HepG2 (cell line): Measurements from ENCODE around the gene F8. TPM values are rescaled to one million over a fixed set of nuclear protein-coding genes. Genes with fewer than 3 reads are reported as not detected.

Source experiments
- ATAC-seq: fragments of 200-7000 bp; cut with Tn5 transposase; 3 replicates; pipeline ENCODE4 v1.9.1; 2020; ENCODE audit warnings: mild to moderate bottlenecking, moderate library complexity
- BruUV-seq: library from RNA; stranded (reverse); fragments of 400-500 nt; replicated peaks from 2 replicates; lab custom pipeline; 2021; lab: Mats Ljungman, UMichigan
- CTCF ChIA-PET: fragments of 300-600 bp; formaldehyde crosslinking; extraction: SDS; loops from one replicate; lab custom pipeline; 2021; ENCODE audit warnings: low total read pairs, inconsistent platforms, low intra/inter-chr PET ratio; lab: Yijun Ruan, JAX
- POLR2A ChIA-PET: fragments of 350-600 bp; sonication (Branson Sonifier 250); formaldehyde crosslinking; loops from one replicate; lab custom pipeline; 2020; ENCODE audit warnings: antibody characterized with exemption, inconsistent platforms; lab: Yijun Ruan, JAX
- DNase-seq: peaks from one replicate; pipeline ENCODE4 v3.0.0-alpha.2; 2015; ENCODE audit warnings: low spot score
- FAIRE-seq: peaks from 3 replicates; lab custom pipeline; 2011; peaks lifted over from hg19 to GRCh38; lab: Jason Lieb, UNC
- H2AFZ ChIP-seq: one replicate; pipeline ENCODE4 v1.6.1; 2011; ENCODE audit warnings: low read length, inconsistent platforms
- H3K27ac ChIP-seq: fragments of 300-600 bp; 3 replicates; pipeline ENCODE4 v1.8.0; 2011; ENCODE audit warnings: mixed run types, mild to moderate bottlenecking, mixed read lengths, low read length, inconsistent platforms; ENCODE audit not compliant: insufficient read depth; ENCODE audit errors: extremely low read length
- H3K27me3 ChIP-seq, 2 experiments: fragments of 200-600 bp in 1 of 2; 2 replicates in 1 of 2; 3 replicates in 1 of 2; pipeline versions ENCODE4 v1.6.0 to v1.8.0; 2011; ENCODE audit warnings: low read length in 2 of 2, mild to moderate bottlenecking in 2 of 2, moderate library complexity in 2 of 2, inconsistent platforms in 1 of 2; ENCODE audit not compliant: insufficient read depth in 2 of 2, control insufficient read depth in 1 of 2
- H3K36me3 ChIP-seq, 2 experiments: fragments of 200-600 bp in 1 of 2; replicated peaks in 1 of 2; 2 replicates in 1 of 2; 3 replicates in 1 of 2; pipeline versions ENCODE4 v1.5.1 to v1.8.0; 2011; ENCODE audit warnings: low read length in 2 of 2, inconsistent platforms in 1 of 2; ENCODE audit not compliant: insufficient read depth in 2 of 2, control insufficient read depth in 1 of 2
- H3K4me1 ChIP-seq: 2 replicates; pipeline ENCODE4 v1.5.1; 2012; ENCODE audit warnings: low read length, inconsistent platforms; ENCODE audit not compliant: insufficient read depth
- H3K4me2 ChIP-seq: 2 replicates; pipeline ENCODE4 v1.6.0; 2011; ENCODE audit warnings: low read depth, low read length, inconsistent platforms
- H3K4me3 ChIP-seq, 3 experiments: fragments of 200-600 bp in 1 of 3; sonication (generic), shearing (Covaris generic) in 1 of 3; replicated peaks in 1 of 3; 2 replicates each; pipeline ENCODE4 v1.5.1; 2011 to 2016; ENCODE audit warnings: low read length in 3 of 3, inconsistent platforms in 2 of 3, low read depth in 2 of 3, mild to moderate bottlenecking in 2 of 3, control low read depth in 1 of 3, mixed read lengths in 1 of 3; ENCODE audit not compliant: insufficient read depth in 1 of 3
- H3K79me2 ChIP-seq: one replicate; pipeline ENCODE4 v1.6.1; 2011; ENCODE audit warnings: low read length, inconsistent platforms; ENCODE audit not compliant: insufficient read depth
- H3K9ac ChIP-seq: 2 replicates; pipeline ENCODE4 v1.6.0; 2011; ENCODE audit warnings: mild to moderate bottlenecking, low read depth, low read length, inconsistent platforms; ENCODE audit not compliant: insufficient read depth
- H3K9me3 ChIP-seq: 2 replicates; pipeline ENCODE4 v1.5.1; 2012; ENCODE audit warnings: mild to moderate bottlenecking, low read length
- H4K20me1 ChIP-seq: 2 replicates; pipeline ENCODE4 v1.6.0; 2011; ENCODE audit warnings: inconsistent platforms, mild to moderate bottlenecking, low read length, moderate library complexity; ENCODE audit not compliant: insufficient read depth
- ATF7 ChIP-seq, 2 experiments: fragments of 450-650 bp in 1 of 2; sonication (generic) in 1 of 2; formaldehyde crosslinking in 1 of 2; IDR thresholded peaks; 2 replicates each; pipeline versions ENCODE4 v1.4.0 to v1.6.1; 2016 to 2020; ENCODE audit warnings: antibody characterized with exemption in 1 of 2, mild to moderate bottlenecking in 1 of 2, missing genetic modification reagents in 1 of 2
- KLF15 ChIP-seq: sonication (generic); formaldehyde crosslinking; IDR thresholded peaks from 2 replicates; pipeline ENCODE4 v1.8.1; 2023; ENCODE audit warnings: borderline replicate concordance, mild to moderate bottlenecking, inconsistent platforms, missing genetic modification reagents, mixed read lengths
- MYNN ChIP-seq: sonication (generic); formaldehyde crosslinking; IDR thresholded peaks from 2 replicates; pipeline ENCODE4 v1.4.0; 2020; ENCODE audit warnings: mild to moderate bottlenecking, low read depth, missing genetic modification reagents
- PRMT3 ChIP-seq: sonication (generic); formaldehyde crosslinking; IDR thresholded peaks from 2 replicates; pipeline ENCODE4 v1.8.1; 2022; ENCODE audit warnings: low read depth, mild to moderate bottlenecking, moderate library complexity, missing genetic modification reagents, borderline replicate concordance
- PTBP1 ChIP-seq: fragments of 200-400 bp; formaldehyde crosslinking; IDR thresholded peaks from 2 replicates; pipeline ENCODE4 v1.6.1; 2018; ENCODE audit warnings: low read length, low read depth; ENCODE audit not compliant: poor library complexity, severe bottlenecking
- SMAD1 ChIP-seq: sonication (generic); formaldehyde crosslinking; IDR thresholded peaks from 2 replicates; pipeline ENCODE4 v1.4.0; 2020; ENCODE audit warnings: missing genetic modification reagents, low read depth, mild to moderate bottlenecking, borderline replicate concordance
- SP5 ChIP-seq: IDR thresholded peaks from 2 replicates; pipeline ENCODE4 v1.6.1; 2016; ENCODE audit warnings: low read depth, borderline replicate concordance
- WGBS: methylation state at CpG from one replicate; pipeline ENCODE4 v1.1.6; 2017; ENCODE audit warnings: low lambda C conversion rate; 5-methylcytosine and 5-hydroxymethylcytosine counted together
- in situ Hi-C: cut with HindIII; loops from 2 replicates; pipeline ENCODE4 v1.10.0; 2017; ENCODE audit warnings: low pct_unique_long_range_greater_than_20kb; ENCODE audit not compliant: extremely low pct_ligation_motif_present
- intact Hi-C: fragments of 100-400 bp; cut with micrococcal nuclease; formaldehyde crosslinking; loops from one replicate; pipeline ENCODE4 v1.10.0; 2022; ENCODE audit not compliant: unreplicated experiment
- polyA plus RNA-seq, 8 experiments: library from polyadenylated mRNA; depleted of rRNA in 3 of 8; stranded (reverse) in 7 of 8; unstranded in 1 of 8; fragments of >200 nt; fragmentation: Illumina TruSeq in 4 of 8; extraction: Trizol in 4 of 8; gene quantifications; 2 replicates each; pipeline versions ENCODE4 v1.2.1 to v1.2.3, GENCODE V29; 2011 to 2016; ENCODE audit warnings: low read depth in 4 of 8, missing spikeins in 1 of 8, mixed read lengths in 1 of 8; ENCODE audit not compliant: insufficient read depth in 1 of 8
- total RNA-seq, 5 experiments: library from RNA; depleted of rRNA; stranded (reverse); fragments of >200 nt; fragmentation: Illumina TruSeq; extraction: Trizol; gene quantifications; 2 replicates each; pipeline ENCODE4 v1.2.3, GENCODE V29; 2016; ENCODE audit warnings: low read depth in 1 of 5

The F8 gene
- total and polyA plus RNA-seq, 2 of the 13 experiments (the other 11 are each of a cell fraction or from before 2014, with no cell fraction given): 0.29 to 0.61 TPM

DNA sequence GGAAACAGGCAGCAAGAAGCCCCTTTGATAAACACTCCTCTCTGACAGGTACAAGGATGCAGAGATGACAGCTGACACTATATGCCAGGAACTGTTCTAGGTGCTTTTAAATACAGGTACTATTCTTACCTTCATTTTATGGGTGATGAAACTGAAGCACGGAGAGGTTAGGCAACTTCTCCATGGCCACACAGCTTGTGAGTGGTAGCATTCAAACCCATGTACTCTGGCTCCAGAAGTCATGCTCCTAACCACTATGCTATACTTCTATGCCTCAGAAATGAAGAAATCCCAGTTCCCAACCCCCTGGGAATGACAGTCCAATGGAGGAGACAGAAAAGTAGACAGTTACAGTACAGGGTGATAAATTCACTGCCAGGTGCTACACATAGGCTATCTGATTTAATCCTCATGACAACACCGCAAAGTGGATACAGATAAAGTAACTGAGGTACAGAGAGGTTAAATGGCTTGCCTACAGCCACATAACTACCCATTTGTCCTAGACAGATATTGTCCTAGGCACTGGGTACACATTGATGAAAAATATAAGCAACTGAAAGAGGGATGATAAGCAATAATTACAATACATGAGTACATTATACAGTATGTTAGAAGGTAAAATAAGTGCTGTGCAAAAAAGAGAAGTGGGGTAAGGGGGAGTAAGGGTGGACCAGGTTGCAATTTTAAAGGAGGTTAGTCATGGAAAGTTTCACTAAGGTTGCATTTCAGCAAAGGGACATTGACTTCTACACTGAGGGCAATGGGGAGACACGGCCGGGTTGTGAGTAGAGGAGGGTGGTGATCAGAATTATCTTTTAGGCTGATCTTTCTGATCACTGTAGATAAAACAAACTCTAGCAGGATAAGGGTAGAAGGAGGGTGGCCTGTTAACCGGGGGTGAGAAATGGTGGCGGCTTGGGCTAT is 1.6 kb upstream of the F8 start:
- intact Hi-C loops (no loop called here), in situ Hi-C loops (no loop called here)
- H3K9ac ChIP-seq: no peak overlapping the region
- H4K20me1 ChIP-seq: no peaks in the 10 kb centered on the region
- H3K27ac ChIP-seq: no peak overlapping the region
- FAIRE-seq: no peak
- H3K36me3 ChIP-seq: no peaks in the 10 kb centered on the region
- POLR2A ChIA-PET: interaction anchor here (0.8 to 1.0 kb wide), 2 partner anchors 16 to 35 kb away, joined by 3 read pairs; no protein-coding TSS in a partner anchor
- no peaks in the 10 kb centered on the region for H3K9me3 ChIP-seq
- no TSS peak for BruUV-seq
- no peak for ATAC-seq
- no peaks in the 10 kb centered on the region; a peak in 1 of 5 replicates for H3K27me3 ChIP-seq
- peaks cover 18% of the 10 kb centered on the region for H3K79me2 ChIP-seq
- H3K4me3 ChIP-seq: no peak overlapping the region
- no peak overlapping the region for H2AFZ ChIP-seq
- TF ChIP-seq KLF15 (CRISPR knock-in tag) (no peak), PTBP1 (no peak), PRMT3 (CRISPR knock-in tag) (no peak), SMAD1 (no peak), MYNN (CRISPR knock-in tag) (no peak)
- no peak for DNase-seq
- CTCF ChIA-PET: no interaction called here
- WGBS: 31% methylated on average over 5 of the region's 6 CpGs
- peaks cover 31% of the 10 kb centered on the region; the same call in 1 of the 2 replicates for H3K4me1 ChIP-seq
- no peak overlapping the region for H3K4me2 ChIP-seq

DNA sequence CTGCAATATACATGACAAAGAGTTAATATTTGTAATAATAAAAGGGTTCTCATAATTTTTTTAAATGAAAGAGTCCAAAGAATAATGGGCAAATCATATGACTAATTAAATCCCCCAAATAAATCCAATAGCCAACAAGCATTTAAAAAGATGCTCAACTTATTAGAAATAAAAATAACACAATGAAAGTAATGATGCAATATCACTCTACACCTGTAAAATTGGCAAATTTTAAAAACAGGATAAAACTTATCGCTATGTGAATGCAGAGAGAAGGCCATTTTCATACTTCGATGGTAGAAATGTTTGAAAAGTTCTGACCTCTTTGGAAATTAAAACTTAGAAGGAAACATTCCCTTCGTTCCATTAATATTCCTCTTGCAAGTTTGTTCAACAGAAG is 1.9 kb downstream of the F8 start:
- Histone ChIP-seq H3K4me2 (no peak overlapping the region), H3K4me1 (peaks cover 18% of the 10 kb centered on the region; the same call in 1 of the 2 replicates), H3K36me3 (no peaks in the 10 kb centered on the region), H3K27ac (no peak overlapping the region), H4K20me1 (no peaks in the 10 kb centered on the region), H3K9ac (no peak overlapping the region), H3K79me2 (no peaks in the 10 kb centered on the region), H2AFZ (no peak overlapping the region), H3K9me3 (no peaks in the 10 kb centered on the region), H3K4me3 (no peak overlapping the region), H3K27me3 (no peaks in the 10 kb centered on the region)
- TF ChIP-seq ATF7 (IDR thresholded peaks at IDR 0.05): peak; percentile 26; the same call in 1 of the 2 replicates
- TF ChIP-seq ATF7 (CRISPR knock-in tag; IDR thresholded peaks at IDR 0.05): no peak
- no peak for TF ChIP-seq SP5
- ChIA-PET CTCF (no interaction called here), POLR2A (no interaction called here)
- BruUV-seq: no TSS peak
- in situ Hi-C loops: no loop called here
- DNase-seq: no peak
- intact Hi-C loops: no loop called here
- no peak for FAIRE-seq
- ATAC-seq: no peak
- 36% methylated on average over 3 of the region's 3 CpGs for WGBS
